SK-N-SH treated with all-trans-retinoic acid at 6 μM for 48 hours (cell line): ENCODE data around the gene GRID1.

Experiments used
- BACH2 ChIP-seq: fragments of 250-450 bp; sonication (Bioruptor Pico); IDR thresholded peaks from 2 replicates; pipeline ENCODE4 v1.9.0; 2021; ENCODE audit warnings: mild to moderate bottlenecking, borderline replicate concordance
- CREB5 ChIP-seq: fragments of 250-450 bp; sonication (Bioruptor Pico); IDR thresholded peaks from 2 replicates; pipeline ENCODE4 v1.5.1; 2020; ENCODE audit warnings: low read depth, mild to moderate bottlenecking, moderate library complexity
- GLIS3 ChIP-seq: fragments of 250-450 bp; sonication (Bioruptor Pico); IDR thresholded peaks from 2 replicates; pipeline ENCODE4 v1.5.0; 2020; ENCODE audit warnings: mild to moderate bottlenecking, moderate library complexity
- ISL1 ChIP-seq: fragments of 250-450 bp; sonication (Bioruptor Pico); IDR thresholded peaks from 2 replicates; pipeline ENCODE4 v2.1.2; 2022; ENCODE audit warnings: mild to moderate bottlenecking, moderate library complexity
- RARB ChIP-seq: fragments of 250-450 bp; sonication (Bioruptor Pico); IDR thresholded peaks from 2 replicates; pipeline ENCODE4 v1.8.0; 2021; ENCODE audit warnings: mild to moderate bottlenecking, moderate library complexity
- ZC3H10 ChIP-seq: fragments of 250-450 bp; sonication (Bioruptor Pico); IDR thresholded peaks from 2 replicates; pipeline ENCODE4 v1.5.1; 2021; ENCODE audit warnings: mild to moderate bottlenecking, moderate library complexity
- ZFP30 ChIP-seq: fragments of 450-650 bp; formaldehyde crosslinking; IDR thresholded peaks from 2 replicates; pipeline ENCODE4 v1.5.0; 2022; ENCODE audit warnings: mild to moderate bottlenecking, moderate library complexity
- ZNF565 ChIP-seq: fragments of 450-650 bp; formaldehyde crosslinking; conservative IDR thresholded peaks from 2 replicates; pipeline ENCODE4 v1.5.0; 2020; ENCODE audit warnings: low read depth, mild to moderate bottlenecking, moderate library complexity
- ZNF70 ChIP-seq: fragments of 450-650 bp; formaldehyde crosslinking; IDR thresholded peaks from 2 replicates; pipeline ENCODE4 v1.5.0; 2020; ENCODE audit warnings: mild to moderate bottlenecking, moderate library complexity
- TF ChIP-seq, protein P1 (sequence below): fragments of 250-450 bp; sonication (Bioruptor Pico); IDR thresholded peaks from 2 replicates; pipeline ENCODE4 v1.8.0; 2020; ENCODE audit warnings: mild to moderate bottlenecking, moderate library complexity, borderline replicate concordance

DNA sequence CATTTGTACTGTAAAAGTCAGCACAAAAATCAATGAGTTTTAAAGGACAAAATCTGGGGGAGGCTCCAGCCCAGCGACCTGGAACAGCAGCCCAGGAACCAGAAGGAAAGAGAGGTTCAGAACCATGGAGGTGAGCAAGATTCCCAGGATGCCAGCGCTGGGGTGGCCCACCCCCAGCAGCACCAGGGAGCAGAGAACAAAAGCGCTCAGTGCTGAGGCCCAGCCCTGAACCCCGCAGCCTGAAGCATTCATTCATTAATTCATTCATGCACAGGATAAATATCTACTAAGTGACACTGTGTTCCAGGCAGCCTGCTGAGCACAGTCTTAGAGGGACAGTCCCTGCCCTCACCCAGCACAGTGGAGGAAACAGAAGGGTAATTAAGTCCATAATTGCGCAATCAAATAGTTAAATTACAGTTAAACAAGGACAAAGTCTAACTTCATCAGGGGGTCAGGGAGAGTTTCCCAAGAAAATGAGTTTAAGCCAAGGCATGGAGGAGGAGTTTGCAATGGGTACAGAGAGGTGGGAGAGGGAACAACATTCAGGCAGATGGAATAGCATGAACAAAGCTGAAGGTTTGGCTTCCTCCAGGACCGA is 202.3 kb downstream of the GRID1 start:
- no peak for TF ChIP-seq BACH2 (CRISPR knock-in tag)
- TF ChIP-seq ZC3H10 (CRISPR knock-in tag), result no peak
- no peak for TF ChIP-seq CREB5 (CRISPR knock-in tag)
- TF ChIP-seq, protein P1, sequence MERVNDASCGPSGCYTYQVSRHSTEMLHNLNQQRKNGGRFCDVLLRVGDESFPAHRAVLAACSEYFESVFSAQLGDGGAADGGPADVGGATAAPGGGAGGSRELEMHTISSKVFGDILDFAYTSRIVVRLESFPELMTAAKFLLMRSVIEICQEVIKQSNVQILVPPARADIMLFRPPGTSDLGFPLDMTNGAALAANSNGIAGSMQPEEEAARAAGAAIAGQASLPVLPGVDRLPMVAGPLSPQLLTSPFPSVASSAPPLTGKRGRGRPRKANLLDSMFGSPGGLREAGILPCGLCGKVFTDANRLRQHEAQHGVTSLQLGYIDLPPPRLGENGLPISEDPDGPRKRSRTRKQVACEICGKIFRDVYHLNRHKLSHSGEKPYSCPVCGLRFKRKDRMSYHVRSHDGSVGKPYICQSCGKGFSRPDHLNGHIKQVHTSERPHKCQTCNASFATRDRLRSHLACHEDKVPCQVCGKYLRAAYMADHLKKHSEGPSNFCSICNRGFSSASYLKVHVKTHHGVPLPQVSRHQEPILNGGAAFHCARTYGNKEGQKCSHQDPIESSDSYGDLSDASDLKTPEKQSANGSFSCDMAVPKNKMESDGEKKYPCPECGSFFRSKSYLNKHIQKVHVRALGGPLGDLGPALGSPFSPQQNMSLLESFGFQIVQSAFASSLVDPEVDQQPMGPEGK, result no peak
- no peak for TF ChIP-seq RARB (CRISPR knock-in tag)
- no peak for TF ChIP-seq ZNF70 (CRISPR knock-in tag)
- no peak for TF ChIP-seq GLIS3
- TF ChIP-seq ZFP30, result no peak
- no peak for TF ChIP-seq ISL1
- no peak for TF ChIP-seq ZNF565 (CRISPR knock-in tag)
